ENCODE data around the gene SELENOH. TPM values are rescaled to one million over a fixed set of nuclear protein-coding genes. Genes with fewer than 3 reads are reported as not detected.
A peak's percentile ranks its signal among the peaks of the same experiment; 100 is the strongest.

The SELENOH gene
- total and polyA plus RNA-seq, 7 experiments from 2014 or later, result 93.6 to 382 (median 130) TPM

DNA sequence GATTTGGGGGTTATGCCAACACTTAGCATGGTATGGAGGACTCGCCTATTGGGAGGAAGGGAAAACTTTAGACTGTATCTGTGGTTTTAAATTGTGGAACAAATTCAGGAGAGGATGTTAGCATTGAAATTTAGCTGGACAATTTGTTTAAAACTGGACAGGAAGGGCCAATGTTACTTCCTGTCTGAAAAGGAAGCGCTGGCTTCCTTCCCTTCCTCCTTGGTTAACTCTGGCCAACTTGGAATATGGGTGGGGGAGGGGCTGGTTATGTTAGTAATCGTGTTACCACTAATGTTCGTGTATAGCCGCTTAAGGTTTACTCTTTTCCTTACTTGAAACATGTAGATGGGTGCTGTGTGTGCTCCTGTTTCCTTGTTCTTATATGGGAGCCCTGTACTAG lies 34.2 kb downstream of the SELENOH start:
- Histone ChIP-seq H3K4me3 (ENCODE audit: low read length) (no peak overlapping the region), H3K9me3 (ENCODE audit: control insufficient read depth in 2 of 3, low read length in 3 of 3) (no peaks in the 10 kb centered on the region), H3K27ac (ENCODE audit: low read depth, low read length) (no peak overlapping the region), H3K36me3 (ENCODE audit: control insufficient read depth in 2 of 3, insufficient read depth in 3 of 3, low read length in 3 of 3) (no peaks in the 10 kb centered on the region), H3K4me1 (ENCODE audit: control insufficient read depth in 2 of 2, insufficient read depth in 2 of 2, low read length in 2 of 2) (no peaks in the 10 kb centered on the region), H3K27me3 (ENCODE audit: control insufficient read depth in 2 of 2, insufficient read depth in 2 of 2, low read length in 2 of 2) (no peaks in the 10 kb centered on the region)
- intact Hi-C loops (cut with micrococcal nuclease), result no loop called here
- CTCF ChIA-PET, result no interaction called here
- H3K4me3 Mint-ChIP-seq, result no peak overlapping the region
- H3K27me3 Mint-ChIP-seq, result no peaks in the 10 kb centered on the region
- ATAC-seq (no peak), DNase-seq (no peak)
- H3K9me3 Mint-ChIP-seq, result no peaks in the 10 kb centered on the region
- POLR2A ChIA-PET, result no interaction called here
- H3K27ac Mint-ChIP-seq, result peak overlapping the region in 1 of 9 donors; percentile 65
- H3K4me1 Mint-ChIP-seq, result peaks cover 17 to 29% (median 21%) of the 10 kb centered on the region in 7 donors
- peaks cover 0 to 9% (median 4%) of the 10 kb centered on the region in 5 donors for H3K36me3 Mint-ChIP-seq

DNA sequence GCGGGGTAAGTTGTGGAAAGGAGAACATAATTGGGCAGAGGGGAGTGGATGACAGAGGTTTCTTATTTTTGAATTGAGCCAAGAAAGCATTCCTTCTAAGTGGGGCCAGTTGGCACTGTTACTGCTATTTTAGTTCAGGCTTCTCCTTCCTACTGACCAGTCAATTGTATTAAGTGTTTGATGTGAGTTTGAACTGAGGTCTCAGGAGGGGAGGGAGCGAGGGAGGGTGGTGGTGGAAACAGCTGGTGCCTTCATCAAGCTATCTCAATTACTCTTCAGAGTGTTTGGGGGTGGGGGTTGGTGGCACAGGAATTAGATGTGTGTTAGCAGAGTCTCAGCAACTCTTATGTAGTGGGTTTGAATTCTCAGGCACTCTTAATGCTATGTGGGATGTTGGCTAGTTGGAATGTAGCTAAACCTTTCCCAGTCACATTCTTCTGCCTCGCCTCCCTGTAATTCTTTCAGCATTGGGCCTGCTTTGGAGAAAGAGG lies 34.8 kb downstream of the SELENOH start:
- no peak overlapping the region for H3K27ac ChIP-seq (ENCODE audit: low read depth, low read length)
- H3K36me3 Mint-ChIP-seq, result peaks cover 0 to 8% (median 3%) of the 10 kb centered on the region in 5 donors
- POLR2A ChIA-PET, result interaction anchor here (0.7 kb wide), 1 partner anchor 127 kb away, joined by 3 read pairs; no protein-coding TSS in a partner anchor
- H3K4me1 ChIP-seq (ENCODE audit: control insufficient read depth in 2 of 2, insufficient read depth in 2 of 2, low read length in 2 of 2), result no peaks in the 10 kb centered on the region
- no peaks in the 10 kb centered on the region for H3K9me3 ChIP-seq (ENCODE audit: control insufficient read depth in 2 of 3, low read length in 3 of 3)
- no peaks in the 10 kb centered on the region for H3K36me3 ChIP-seq (ENCODE audit: control insufficient read depth in 2 of 3, insufficient read depth in 3 of 3, low read length in 3 of 3)
- DNase-seq (no peak), ATAC-seq (no peak)
- no peak overlapping the region for H3K27ac Mint-ChIP-seq
- intact Hi-C loops (cut with micrococcal nuclease), result no loop called here
- H3K4me3 ChIP-seq (ENCODE audit: low read length), result no peak overlapping the region
- no peaks in the 10 kb centered on the region for H3K9me3 Mint-ChIP-seq
- H3K27me3 Mint-ChIP-seq, result no peaks in the 10 kb centered on the region
- CTCF ChIA-PET, result no interaction called here
- H3K4me1 Mint-ChIP-seq, result peaks cover 19 to 29% (median 21%) of the 10 kb centered on the region in 7 donors
- H3K4me3 Mint-ChIP-seq, result no peak overlapping the region
- no peaks in the 10 kb centered on the region for H3K27me3 ChIP-seq (ENCODE audit: control insufficient read depth in 2 of 2, insufficient read depth in 2 of 2, low read length in 2 of 2)

DNA sequence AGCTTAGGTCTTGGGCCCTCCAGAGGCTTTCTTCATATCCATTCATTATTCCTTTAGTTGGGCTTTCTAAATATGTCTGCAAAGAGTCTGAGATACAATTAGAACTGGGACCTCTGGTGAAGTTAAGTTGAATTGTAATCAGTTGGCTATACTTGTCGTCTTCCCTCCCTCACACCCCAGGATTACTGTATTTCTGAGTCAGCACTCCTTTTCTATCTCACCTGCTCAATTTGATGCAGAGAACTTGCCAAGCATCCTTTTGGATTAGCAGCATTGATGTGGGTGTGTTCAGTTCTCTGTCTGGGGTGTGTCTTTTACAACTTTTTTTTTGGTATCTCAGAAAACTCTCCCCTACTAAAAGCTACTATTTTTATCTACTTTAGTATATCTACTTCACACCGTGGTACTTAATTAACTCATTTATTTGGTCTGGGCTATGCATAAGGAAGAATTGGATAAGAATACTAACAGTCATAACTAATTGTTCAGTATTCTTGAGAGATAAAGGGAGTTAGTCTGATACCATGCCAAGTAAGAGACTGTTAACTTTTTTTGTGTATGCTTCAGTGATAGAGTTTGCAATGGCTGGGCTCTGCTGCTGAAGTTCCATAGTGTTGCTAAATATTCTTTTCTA lies 35.4 kb downstream of the SELENOH start:
- Histone ChIP-seq H3K4me1 (ENCODE audit: control insufficient read depth in 2 of 2, insufficient read depth in 2 of 2, low read length in 2 of 2) (peaks cover 0 to 4% of the 10 kb centered on the region in 2 donors), H3K9me3 (ENCODE audit: control insufficient read depth in 2 of 3, low read length in 3 of 3) (no peaks in the 10 kb centered on the region), H3K36me3 (ENCODE audit: control insufficient read depth in 2 of 3, insufficient read depth in 3 of 3, low read length in 3 of 3) (no peaks in the 10 kb centered on the region), H3K4me3 (ENCODE audit: low read length) (no peak overlapping the region), H3K27me3 (ENCODE audit: control insufficient read depth in 2 of 2, insufficient read depth in 2 of 2, low read length in 2 of 2) (no peaks in the 10 kb centered on the region), H3K27ac (ENCODE audit: low read depth, low read length) (no peak overlapping the region)
- Mint-ChIP-seq H3K9me3 (no peaks in the 10 kb centered on the region), H3K27me3 (no peaks in the 10 kb centered on the region), H3K4me3 (no peak overlapping the region), H3K36me3 (peaks cover 0 to 6% (median 4%) of the 10 kb centered on the region in 5 donors), H3K4me1 (peaks cover 20 to 34% (median 26%) of the 10 kb centered on the region in 7 donors), H3K27ac (no peak overlapping the region)
- POLR2A ChIA-PET, result interaction anchor here (0.7 kb wide), 1 partner anchor 127 kb away, joined by 3 read pairs; no protein-coding TSS in a partner anchor
- CTCF ChIA-PET, result no interaction called here
- no peak for DNase-seq
- ATAC-seq, result no peak
- intact Hi-C loops (cut with micrococcal nuclease), result no loop called here

DNA sequence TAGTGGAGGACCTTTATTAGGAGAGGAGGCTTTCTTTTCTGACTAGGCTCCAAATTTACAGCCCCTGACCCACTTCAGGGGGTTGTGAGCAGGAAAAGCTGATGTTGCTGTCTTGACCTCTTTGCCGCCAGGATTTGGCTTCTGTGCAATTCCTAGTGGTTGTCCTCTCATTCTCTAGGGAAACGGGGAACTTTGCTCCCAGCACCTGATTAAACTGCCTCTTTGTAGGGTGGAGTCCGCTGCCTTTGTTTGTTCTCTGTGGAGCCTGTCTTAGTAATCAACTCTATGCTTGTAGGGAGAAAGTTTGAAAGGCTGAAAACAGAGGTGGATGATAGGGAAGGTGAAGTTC lies 36.7 kb downstream of the SELENOH start:
- Histone ChIP-seq H3K4me1 (ENCODE audit: control insufficient read depth in 2 of 2, insufficient read depth in 2 of 2, low read length in 2 of 2) (peaks cover 0 to 4% of the 10 kb centered on the region in 2 donors), H3K27me3 (ENCODE audit: control insufficient read depth in 2 of 2, insufficient read depth in 2 of 2, low read length in 2 of 2) (no peaks in the 10 kb centered on the region), H3K4me3 (ENCODE audit: low read length) (no peak overlapping the region), H3K36me3 (ENCODE audit: control insufficient read depth in 2 of 3, insufficient read depth in 3 of 3, low read length in 3 of 3) (no peaks in the 10 kb centered on the region), H3K27ac (ENCODE audit: low read depth, low read length) (no peak overlapping the region), H3K9me3 (ENCODE audit: control insufficient read depth in 2 of 3, low read length in 3 of 3) (no peaks in the 10 kb centered on the region)
- DNase-seq, result no peak
- no peak for ATAC-seq
- no peak overlapping the region for H3K27ac Mint-ChIP-seq
- H3K36me3 Mint-ChIP-seq, result peaks cover 0 to 8% (median 4%) of the 10 kb centered on the region in 5 donors
- ChIA-PET POLR2A (interaction anchor here (0.8 kb wide), 1 partner anchor 82 kb away, joined by 3 read pairs; no protein-coding TSS in a partner anchor), CTCF (no interaction called here)
- no peaks in the 10 kb centered on the region for H3K27me3 Mint-ChIP-seq
- H3K4me1 Mint-ChIP-seq, result peaks cover 20 to 36% (median 30%) of the 10 kb centered on the region in 7 donors
- no peaks in the 10 kb centered on the region for H3K9me3 Mint-ChIP-seq
- no peak overlapping the region for H3K4me3 Mint-ChIP-seq
- intact Hi-C loops (cut with micrococcal nuclease), result no loop called here

DNA sequence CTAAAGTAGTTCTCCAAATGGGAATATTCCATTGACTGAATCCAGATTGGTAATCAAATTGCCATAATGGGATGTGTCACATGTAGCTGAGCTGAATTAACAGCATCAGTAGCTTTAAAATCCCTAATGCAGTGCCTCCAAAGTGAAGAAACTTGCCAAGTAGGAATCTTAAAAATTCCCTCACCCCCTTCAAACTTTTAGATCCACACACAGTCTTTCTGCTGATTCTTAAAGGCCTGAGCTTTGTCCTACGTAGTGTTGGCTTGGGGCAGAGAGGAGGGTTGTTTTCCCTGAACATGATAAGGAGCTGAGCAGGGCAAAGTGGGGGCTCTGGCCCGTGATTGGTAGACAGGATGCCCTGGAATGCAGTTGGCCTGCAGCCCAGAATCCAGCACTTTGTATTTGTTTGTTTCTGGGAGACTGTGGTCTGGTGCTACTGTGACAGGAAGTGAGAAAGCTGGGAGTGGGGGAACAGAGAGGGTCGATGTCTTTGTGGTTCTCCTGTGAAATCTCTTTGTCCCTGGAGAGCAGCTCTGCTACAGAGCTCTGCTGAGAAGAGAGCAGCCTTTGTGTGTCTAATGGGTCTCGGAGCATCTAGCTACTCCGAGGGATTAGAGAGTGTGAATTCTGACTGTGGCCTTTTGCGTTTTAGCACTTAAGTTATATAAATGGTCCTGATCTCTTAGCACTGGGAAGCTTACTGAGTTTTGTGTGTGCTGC lies 37.2 kb downstream of the SELENOH start:
- ChIA-PET CTCF (no interaction called here), POLR2A (interaction anchor here (0.8 kb wide), 1 partner anchor 82 kb away, joined by 3 read pairs; no protein-coding TSS in a partner anchor)
- Mint-ChIP-seq H3K4me1 (peaks cover 20 to 36% (median 30%) of the 10 kb centered on the region in 7 donors), H3K27me3 (no peaks in the 10 kb centered on the region), H3K9me3 (no peaks in the 10 kb centered on the region), H3K27ac (peak overlapping the region in 4 of 9 donors; percentile 1 to 71 (median 5)), H3K4me3 (no peak overlapping the region), H3K36me3 (peaks cover 0 to 8% (median 4%) of the 10 kb centered on the region in 5 donors)
- Histone ChIP-seq H3K4me3 (ENCODE audit: low read length) (no peak overlapping the region), H3K27ac (ENCODE audit: low read depth, low read length) (no peak overlapping the region), H3K27me3 (ENCODE audit: control insufficient read depth in 2 of 2, insufficient read depth in 2 of 2, low read length in 2 of 2) (no peaks in the 10 kb centered on the region), H3K4me1 (ENCODE audit: control insufficient read depth in 2 of 2, insufficient read depth in 2 of 2, low read length in 2 of 2) (peaks cover 0 to 4% of the 10 kb centered on the region in 2 donors), H3K36me3 (ENCODE audit: control insufficient read depth in 2 of 3, insufficient read depth in 3 of 3, low read length in 3 of 3) (no peaks in the 10 kb centered on the region), H3K9me3 (ENCODE audit: control insufficient read depth in 2 of 3, low read length in 3 of 3) (no peaks in the 10 kb centered on the region)
- ATAC-seq (no peak), DNase-seq (no peak)
- intact Hi-C loops (cut with micrococcal nuclease), result no loop called here

DNA sequence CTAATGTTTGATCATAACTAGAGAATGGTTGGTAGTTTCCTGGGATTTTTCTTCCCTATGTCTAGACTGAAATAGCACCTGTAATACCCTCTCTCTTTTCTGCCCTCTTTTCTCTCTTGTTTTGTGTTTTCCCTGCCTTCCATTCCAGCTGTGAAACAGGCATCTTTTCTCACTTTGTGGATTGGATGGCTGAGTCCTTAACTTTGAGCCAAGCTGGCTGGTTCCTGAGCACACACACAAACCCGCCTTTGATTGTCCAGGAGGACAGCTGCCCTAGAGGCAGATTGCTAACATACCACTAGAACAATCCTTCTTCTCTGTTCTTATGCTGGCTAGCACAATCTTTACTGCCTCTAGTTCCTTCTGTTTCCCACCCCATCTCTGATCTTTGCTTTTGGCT lies 38.0 kb downstream of the SELENOH start:
- H3K9me3 Mint-ChIP-seq, result no peaks in the 10 kb centered on the region
- intact Hi-C loops (cut with micrococcal nuclease), result no loop called here
- no peaks in the 10 kb centered on the region for H3K36me3 ChIP-seq (ENCODE audit: control insufficient read depth in 2 of 3, insufficient read depth in 3 of 3, low read length in 3 of 3)
- H3K27me3 ChIP-seq (ENCODE audit: control insufficient read depth in 2 of 2, insufficient read depth in 2 of 2, low read length in 2 of 2), result no peaks in the 10 kb centered on the region
- no peak for DNase-seq
- peaks cover 0 to 8% (median 4%) of the 10 kb centered on the region in 5 donors for H3K36me3 Mint-ChIP-seq
- H3K4me3 ChIP-seq (ENCODE audit: low read length), result no peak overlapping the region
- H3K27me3 Mint-ChIP-seq, result no peaks in the 10 kb centered on the region
- ATAC-seq, result no peak
- peaks cover 0 to 4% of the 10 kb centered on the region in 2 donors for H3K4me1 ChIP-seq (ENCODE audit: control insufficient read depth in 2 of 2, insufficient read depth in 2 of 2, low read length in 2 of 2)
- H3K27ac Mint-ChIP-seq, result peak overlapping the region in 4 of 9 donors; percentile 9 to 71 (median 31)
- POLR2A ChIA-PET, result no interaction called here
- H3K27ac ChIP-seq (ENCODE audit: low read depth, low read length), result no peak overlapping the region
- H3K9me3 ChIP-seq (ENCODE audit: control insufficient read depth in 2 of 3, low read length in 3 of 3), result no peaks in the 10 kb centered on the region
- CTCF ChIA-PET, result no interaction called here
- H3K4me1 Mint-ChIP-seq, result peaks cover 20 to 36% (median 30%) of the 10 kb centered on the region in 7 donors
- H3K4me3 Mint-ChIP-seq, result no peak overlapping the region

All from naive thymus-derived CD4-positive, alpha-beta T cell (primary cell).